WTC11 (cell line): Measurements from ENCODE around the gene MGST3. TPM values are rescaled to one million over a fixed set of nuclear protein-coding genes. Genes with fewer than 3 reads are reported as not detected.

ENCODE experiments used
- ATAC-seq: fragments of 200-7000 bp; cut with Tn5 transposase; 2 replicates; pipeline ENCODE4 v1.10.0; 2021; ENCODE audit warnings: mild to moderate bottlenecking, moderate library complexity
- Bru-seq: library from RNA; stranded (reverse); fragments of 400-500 nt; gene quantifications from one replicate; lab custom pipeline; 2021; lab: Mats Ljungman, UMichigan
- CTCF ChIA-PET: fragments of 300-600 bp; sonication (Branson Sonifier 250); formaldehyde crosslinking; loops from one replicate; lab custom pipeline; 2021; ENCODE audit warnings: antibody characterized with exemption; lab: Charles Lee
- POLR2A ChIA-PET: fragments of 350-600 bp; sonication (Branson Sonifier 250); formaldehyde crosslinking; loops from one replicate; lab custom pipeline; 2021; ENCODE audit warnings: antibody characterized with exemption; lab: Charles Lee
- DNase-seq: peaks from one replicate; pipeline ENCODE4 v3.0.0; 2021; ENCODE audit warnings: low spot score
- H3K27ac Mint-ChIP-seq: 2 replicates; pipeline ENCODE4 v1.8.0; 2021; ENCODE audit warnings: mixed read lengths
- H3K27me3 Mint-ChIP-seq: 2 replicates; pipeline ENCODE4 v1.8.0; 2021; ENCODE audit warnings: low read depth, mild to moderate bottlenecking, moderate library complexity, mixed read lengths
- H3K36me3 Mint-ChIP-seq: 2 replicates; pipeline ENCODE4 v1.8.0; 2021; ENCODE audit warnings: mixed read lengths
- H3K4me1 Mint-ChIP-seq: 2 replicates; pipeline ENCODE4 v1.8.0; 2022; ENCODE audit warnings: mixed read lengths
- H3K4me3 Mint-ChIP-seq: 2 replicates; pipeline ENCODE4 v1.8.0; 2021; ENCODE audit warnings: mild to moderate bottlenecking, moderate library complexity, mixed read lengths
- H3K9me3 Mint-ChIP-seq: 2 replicates; pipeline ENCODE4 v1.8.0; 2021; ENCODE audit warnings: mixed read lengths
- AFF4 ChIP-seq: sonication (generic); formaldehyde crosslinking; IDR thresholded peaks from 2 replicates; pipeline ENCODE4 v1.8.1; 2023; ENCODE audit warnings: mild to moderate bottlenecking, missing genetic modification reagents, borderline replicate concordance
- CREM ChIP-seq: sonication (generic); formaldehyde crosslinking; IDR thresholded peaks from 2 replicates; pipeline ENCODE4 v1.8.1; 2022; ENCODE audit warnings: mild to moderate bottlenecking, missing genetic modification reagents, moderate library complexity
- E2F5 ChIP-seq: sonication (generic); formaldehyde crosslinking; IDR thresholded peaks from 2 replicates; pipeline ENCODE4 v1.8.1; 2022; ENCODE audit warnings: mild to moderate bottlenecking, moderate library complexity, missing genetic modification reagents
- ETV6 ChIP-seq: sonication (generic); formaldehyde crosslinking; IDR thresholded peaks from 2 replicates; pipeline ENCODE4 v1.8.1; 2022; ENCODE audit warnings: mild to moderate bottlenecking, missing genetic modification reagents
- FOXK1 ChIP-seq: sonication (generic); formaldehyde crosslinking; IDR thresholded peaks from 2 replicates; pipeline ENCODE4 v1.8.0; 2022; ENCODE audit warnings: mild to moderate bottlenecking, moderate library complexity, missing genetic modification reagents
- FOXP1 ChIP-seq: sonication (generic); formaldehyde crosslinking; IDR thresholded peaks from 2 replicates; pipeline ENCODE4 v1.8.0; 2022; ENCODE audit warnings: missing genetic modification reagents, mild to moderate bottlenecking, moderate library complexity, borderline replicate concordance
- FOXP4 ChIP-seq: sonication (generic); formaldehyde crosslinking; IDR thresholded peaks from 2 replicates; pipeline ENCODE4 v1.8.0; 2022; ENCODE audit warnings: mild to moderate bottlenecking, missing genetic modification reagents
- GABPB1 ChIP-seq: sonication (generic); formaldehyde crosslinking; IDR thresholded peaks from 2 replicates; pipeline ENCODE4 v1.8.1; 2023; ENCODE audit warnings: mild to moderate bottlenecking, missing genetic modification reagents
- HMGA2 ChIP-seq: fragments of 250-450 bp; sonication (Bioruptor Pico); IDR thresholded peaks from 2 replicates; pipeline ENCODE4 v1.4.0; 2021; ENCODE audit warnings: mild to moderate bottlenecking, moderate library complexity
- IRF1 ChIP-seq: sonication (generic); formaldehyde crosslinking; IDR thresholded peaks from 2 replicates; pipeline ENCODE4 v1.8.0; 2023; ENCODE audit warnings: missing genetic modification reagents
- KAT7 ChIP-seq: sonication (generic); formaldehyde crosslinking; IDR thresholded peaks from 2 replicates; pipeline ENCODE4 v1.8.1; 2023; ENCODE audit warnings: missing genetic modification reagents, mild to moderate bottlenecking, borderline replicate concordance
- MAX ChIP-seq: sonication (generic); formaldehyde crosslinking; IDR thresholded peaks from 2 replicates; pipeline ENCODE4 v1.8.0; 2022; ENCODE audit warnings: mild to moderate bottlenecking, missing genetic modification reagents
- MYBL2 ChIP-seq: sonication (generic); formaldehyde crosslinking; IDR thresholded peaks from 2 replicates; pipeline ENCODE4 v1.8.1; 2023; ENCODE audit warnings: mild to moderate bottlenecking, moderate library complexity, missing genetic modification reagents
- NFE2L1 ChIP-seq: sonication (generic); formaldehyde crosslinking; IDR thresholded peaks from 2 replicates; pipeline ENCODE4 v1.8.1; 2023; ENCODE audit warnings: missing genetic modification reagents
- NR3C1 ChIP-seq: sonication (generic); formaldehyde crosslinking; conservative IDR thresholded peaks from 2 replicates; pipeline ENCODE4 v1.8.1; 2023; ENCODE audit warnings: low read depth, mild to moderate bottlenecking, missing genetic modification reagents
- RORB ChIP-seq: fragments of 250-450 bp; sonication (Bioruptor Pico); IDR thresholded peaks from 2 replicates; pipeline ENCODE4 v1.9.0; 2021; ENCODE audit warnings: mild to moderate bottlenecking
- SMAD3 ChIP-seq: sonication (generic); formaldehyde crosslinking; IDR thresholded peaks from 2 replicates; pipeline ENCODE4 v1.8.0; 2022; ENCODE audit warnings: missing genetic modification reagents, mild to moderate bottlenecking, borderline replicate concordance
- SP1 ChIP-seq: sonication (generic); formaldehyde crosslinking; conservative IDR thresholded peaks from 2 replicates; pipeline ENCODE4 v1.8.1; 2022; ENCODE audit warnings: missing genetic modification reagents
- TEAD1 ChIP-seq: sonication (generic); formaldehyde crosslinking; IDR thresholded peaks from 2 replicates; pipeline ENCODE4 v1.8.0; 2022; ENCODE audit warnings: mild to moderate bottlenecking, missing genetic modification reagents
- TEAD4 ChIP-seq: sonication (generic); formaldehyde crosslinking; IDR thresholded peaks from 2 replicates; pipeline ENCODE4 v1.8.0; 2022; ENCODE audit warnings: mild to moderate bottlenecking, missing genetic modification reagents
- USF2 ChIP-seq: sonication (generic); formaldehyde crosslinking; IDR thresholded peaks from 2 replicates; pipeline ENCODE4 v1.8.1; 2023; ENCODE audit warnings: mild to moderate bottlenecking, missing genetic modification reagents, moderate library complexity
- ZBTB43 ChIP-seq: sonication (generic); formaldehyde crosslinking; IDR thresholded peaks from 2 replicates; pipeline ENCODE4 v1.8.1; 2023; ENCODE audit warnings: mild to moderate bottlenecking, missing genetic modification reagents
- ZSCAN18 ChIP-seq: fragments of 250-450 bp; sonication (Bioruptor Pico); IDR thresholded peaks from 2 replicates; pipeline ENCODE4 v2.1.2; 2022; ENCODE audit warnings: mild to moderate bottlenecking, moderate library complexity
- long read RNA-seq, 3 experiments: library from RNA in 1 of 3; library from capped mRNA in 1 of 3; library from polyadenylated mRNA in 1 of 3; unstranded in 2 of 3; stranded (forward) in 1 of 3; transcript quantifications; one replicate each; pipeline ENCODE4 v2.0.0, GENCODE V29; 2021
- total RNA-seq: library from RNA; stranded (reverse); gene quantifications from 3 replicates; pipeline ENCODE4 v1.2.3, GENCODE V29; 2021

The MGST3 gene
- total RNA-seq = 120 to 137 TPM (median 124 TPM) in 3 replicates
- Bru-seq, nascent RNA = percentile 79 among the genes with signal in this experiment
- long read RNA-seq, experiment 1, transcript MGST3-205 (6 exons, 1,015 nt) = major isoform, 113 of 128 reads
- long read RNA-seq, experiment 1, partial matches to known transcripts = 9 of 128 reads
- long read RNA-seq, experiment 1, other reads (novel, unspliced or antisense) = 4 of 128 reads
- long read RNA-seq, experiment 2, transcript MGST3-205 (6 exons, 1,015 nt) = major isoform, 78 of 198 reads
- long read RNA-seq, experiment 2, partial matches to known transcripts = 104 of 198 reads
- long read RNA-seq, experiment 2, other reads (novel, unspliced or antisense) = 13 of 198 reads
- long read RNA-seq, experiment 3, transcript MGST3-205 (6 exons, 1,015 nt) = major isoform, 20 of 26 reads
- long read RNA-seq, experiment 3, partial matches to known transcripts = 1 of 26 reads
- long read RNA-seq, experiment 3, other reads (novel, unspliced or antisense) = 3 of 26 reads

GRCh38 chr1:165630629-165631341, at the start of gene MGST3:
Gene MGST3 (plus strand): TSS chr1:165631234. CDS start chr1:165649848, 18,614 bp downstream.
- no peaks in the 10 kb centered on the region for H3K9me3 Mint-ChIP-seq
- DNase-seq = peak; percentile 93
- ATAC-seq = peak; percentile 86
- ChIA-PET CTCF (interaction anchor here (0.9 to 1.7 kb wide), 5 partner anchors 29 to 262 kb away, joined by 3 to 7 read pairs (median 3); no protein-coding TSS in a partner anchor), POLR2A (interaction anchor here (1.0 to 1.6 kb wide), 2 partner anchors 9 to 14 kb away, joined by 3 read pairs; no protein-coding TSS in a partner anchor)
- peaks cover 39% of the 10 kb centered on the region for H3K4me1 Mint-ChIP-seq
- H3K36me3 Mint-ChIP-seq = no peaks in the 10 kb centered on the region
- peak within 1 kb of the TSS; percentile 64 for H3K27ac Mint-ChIP-seq
- H3K4me3 Mint-ChIP-seq = no peak within 1 kb of the TSS
- H3K27me3 Mint-ChIP-seq = no peaks in the 10 kb centered on the region; the same call in 1 of the 2 replicates
- TF ChIP-seq IRF1 (CRISPR knock-in tag) = no peak
- TF ChIP-seq ZSCAN18 (CRISPR knock-in tag) = no peak
- TF ChIP-seq MYBL2 (CRISPR knock-in tag) = peak; percentile 73; the same call in 1 of the 2 replicates
- TF ChIP-seq FOXP1 (CRISPR knock-in tag) = 0 out of 2 replicates have a peak, but pooled peaks have one; percentile 28
- peak; percentile 78; the same call in 1 of the 2 replicates for TF ChIP-seq SP1
- TF ChIP-seq AFF4 (CRISPR knock-in tag) = no peak
- TF ChIP-seq GABPB1 (CRISPR knock-in tag) = peak; percentile 51; the same call in 1 of the 2 replicates
- TF ChIP-seq TEAD4 (CRISPR knock-in tag) = no peak
- peak; percentile 18; the same call in 1 of the 2 replicates for TF ChIP-seq SMAD3 (CRISPR knock-in tag)
- TF ChIP-seq ETV6 (CRISPR knock-in tag) = peak; percentile 76; the same call in 1 of the 2 replicates
- peak; percentile 79 for TF ChIP-seq MAX
- peak; percentile 41 for TF ChIP-seq TEAD1 (CRISPR knock-in tag)
- peak; percentile 67; the same call in 1 of the 2 replicates for TF ChIP-seq CREM (CRISPR knock-in tag)
- TF ChIP-seq USF2 = no peak
- no peak for TF ChIP-seq RORB (CRISPR knock-in tag)
- TF ChIP-seq FOXK1 = peak; percentile 74
- 0 out of 2 replicates have a peak, but pooled peaks have one; percentile 23 for TF ChIP-seq FOXP4 (CRISPR knock-in tag)
- TF ChIP-seq HMGA2 (CRISPR knock-in tag) = no peak
- no peak for TF ChIP-seq ZBTB43 (CRISPR knock-in tag)
- TF ChIP-seq NR3C1 = no peak
- peak; percentile 55; the same call in 1 of the 2 replicates for TF ChIP-seq E2F5 (CRISPR knock-in tag)
- TF ChIP-seq NFE2L1 (CRISPR knock-in tag) = no peak
- TF ChIP-seq KAT7 = no peak
